Stimulated activated CD4-positive, alpha-beta T cell treated with anti-CD3 and anti-CD28 coated beads, TNF-alpha, amount 100 ng/mL, for 48 hours (primary cell): ENCODE results near the gene GRAMD1A.

Source experiments
- DNase-seq, 3 donors: peaks; one replicate each; pipeline ENCODE4 v3.0.0-alpha.2; 2020; ENCODE audit warnings: low read depth in 3 of 3

The GRAMD1A gene

DNA sequence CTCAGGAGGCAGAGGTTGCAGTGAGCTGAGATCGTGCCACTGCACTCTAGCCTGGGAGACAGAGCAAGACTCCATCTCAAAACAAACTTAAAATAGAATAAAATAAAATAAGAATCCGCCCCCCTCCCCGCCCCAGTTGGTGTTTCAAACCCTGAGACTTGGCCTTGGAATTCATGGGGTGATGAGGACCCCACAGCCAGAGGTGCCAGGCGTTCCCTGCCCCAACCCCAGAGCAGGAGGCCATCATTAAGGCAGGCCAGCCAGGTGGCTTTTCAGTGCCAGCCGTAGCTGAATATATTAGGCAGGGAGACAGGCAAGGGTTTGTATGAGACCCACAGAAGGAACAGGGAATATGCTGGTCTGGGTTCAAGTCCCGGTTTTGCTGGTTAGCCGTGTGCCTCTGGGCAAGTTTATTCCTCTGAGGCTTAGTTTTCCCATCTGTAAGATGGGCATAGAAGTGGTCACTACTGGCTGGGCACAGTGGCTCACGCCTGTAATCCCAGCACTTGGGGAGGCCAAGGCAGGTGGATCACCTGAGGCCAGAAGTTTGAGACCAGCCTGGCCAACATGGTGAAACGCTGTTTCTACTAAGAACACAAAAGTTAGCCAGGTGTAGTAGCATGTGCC is 53.7 kb downstream of the GRAMD1A start:
- DNase-seq = no peak

DNA sequence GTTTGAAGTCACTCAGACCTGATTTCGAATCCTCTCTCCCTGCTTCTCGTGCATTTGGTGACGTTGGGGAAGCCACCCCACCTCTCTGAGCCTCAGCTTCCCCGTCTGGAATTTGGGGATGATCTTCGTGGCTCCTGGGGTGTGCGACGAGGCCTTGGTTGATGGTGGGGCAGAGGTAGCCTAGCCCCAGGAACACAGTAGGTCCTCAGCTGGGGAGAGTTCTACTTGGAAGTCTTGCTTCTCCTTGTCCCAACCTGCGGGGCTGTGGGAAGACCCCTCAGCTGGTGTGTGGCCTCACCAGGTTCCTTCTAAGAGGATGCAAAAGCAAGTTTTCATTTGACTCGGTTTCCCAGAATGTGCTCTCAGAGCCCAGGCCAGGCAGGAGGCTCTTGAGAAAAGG is 54.5 kb downstream of the GRAMD1A start:
- no peak for DNase-seq

DNA sequence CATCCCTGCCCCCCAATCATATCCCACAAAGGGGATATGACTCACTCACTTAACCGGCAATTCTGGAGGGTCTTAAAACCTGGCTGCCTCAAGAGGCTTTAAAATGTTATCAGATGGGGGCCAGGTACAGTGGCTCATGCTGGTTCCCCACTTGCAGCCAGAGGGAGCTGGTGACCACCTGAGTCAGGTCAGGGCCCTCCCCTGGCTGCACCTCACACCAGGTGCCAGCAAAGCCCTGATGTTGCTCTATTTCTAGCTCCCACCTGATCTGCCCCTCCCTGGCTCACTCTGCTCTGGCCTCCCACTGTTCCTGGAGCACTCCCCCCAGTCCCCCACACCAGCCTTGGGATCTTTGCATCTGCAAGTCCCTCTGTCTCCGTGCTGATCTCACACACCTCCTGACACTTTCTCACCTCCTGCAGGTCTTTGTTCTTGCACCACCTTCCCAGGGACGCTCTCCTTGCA is 55.6 kb downstream of the GRAMD1A start:
- no peak for DNase-seq

DNA sequence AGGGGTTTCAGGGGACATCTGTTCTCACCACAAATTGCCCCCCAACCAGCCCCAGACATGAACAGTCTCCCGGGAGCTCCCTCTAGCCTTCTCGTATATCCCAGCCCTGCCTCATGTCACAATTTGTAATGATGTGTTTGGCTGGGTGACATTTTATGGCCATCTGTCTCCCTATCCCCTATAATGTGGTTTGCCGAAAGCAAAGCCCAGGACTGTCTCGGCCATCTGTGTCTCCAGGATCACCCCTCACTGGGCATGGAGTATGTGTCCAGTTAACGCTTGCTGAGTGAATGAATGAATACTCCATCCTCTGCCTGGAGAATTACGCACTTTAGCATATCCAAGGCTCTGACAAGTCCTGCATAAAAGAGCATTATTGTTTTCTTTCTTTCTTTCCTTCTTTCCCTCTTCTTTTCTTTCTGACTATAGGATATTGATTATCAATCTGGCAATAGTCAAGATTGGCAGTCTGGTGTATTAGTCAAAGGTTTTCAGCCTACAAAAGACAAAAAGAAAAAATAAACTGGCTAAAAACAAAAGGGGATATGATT is 56.5 kb downstream of the GRAMD1A start:
- no peak for DNase-seq

DNA sequence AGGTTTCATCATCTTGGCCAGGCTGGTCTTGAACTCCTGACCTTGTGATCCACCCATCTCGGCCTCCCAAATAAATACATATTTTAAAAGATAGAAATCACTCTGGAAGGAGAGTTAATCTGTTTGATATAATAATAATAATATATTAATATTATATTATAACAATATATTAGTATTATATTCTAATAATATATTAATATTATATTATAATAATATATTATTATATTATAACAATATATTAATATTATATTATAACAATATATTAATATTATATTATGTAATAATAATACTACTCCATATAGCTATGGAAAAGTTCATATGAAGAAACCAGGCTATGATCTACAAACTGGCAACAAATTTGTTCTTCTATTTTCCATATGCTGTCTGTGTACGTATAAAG is 58.2 kb downstream of the GRAMD1A start:
- no peak for DNase-seq

DNA sequence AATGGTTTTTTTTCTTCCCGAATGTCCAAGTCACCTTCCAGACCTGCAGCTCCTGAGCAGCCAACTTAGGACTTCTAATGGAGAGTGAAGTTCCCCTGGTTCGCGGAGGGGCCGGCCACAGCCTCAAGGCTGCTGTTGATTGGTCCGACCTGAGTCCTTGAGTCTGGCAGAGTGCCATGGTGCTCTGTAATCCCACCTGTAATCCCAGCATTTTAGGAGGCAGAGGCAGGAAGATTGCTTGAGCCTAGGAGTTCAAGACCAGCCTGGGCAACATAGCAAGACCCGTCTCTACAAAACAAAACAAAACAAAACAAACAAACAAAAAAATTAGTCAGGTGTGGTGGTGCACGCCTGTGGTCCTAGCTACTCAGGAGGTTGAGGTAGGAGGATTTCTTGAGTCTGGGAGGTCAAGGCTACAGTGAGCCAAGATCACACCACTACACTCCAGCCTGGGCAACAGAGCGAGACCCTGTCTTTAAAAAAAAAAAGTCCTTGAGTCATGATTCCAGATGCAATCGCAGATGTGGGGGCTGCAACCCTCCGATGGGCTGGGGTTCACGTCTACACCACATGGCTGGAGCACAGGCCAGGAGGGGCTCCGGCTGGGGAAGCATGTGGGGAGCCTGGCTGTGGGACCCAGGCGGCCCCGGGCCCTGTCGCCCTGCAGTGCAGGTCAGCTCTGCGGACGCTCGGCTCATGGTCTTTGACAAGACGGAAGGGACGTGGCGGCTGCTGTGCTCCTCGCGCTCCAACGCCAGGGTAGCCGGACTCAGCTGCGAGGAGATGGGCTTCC is 59.1 kb downstream of the GRAMD1A start:
- no peak for DNase-seq

DNA sequence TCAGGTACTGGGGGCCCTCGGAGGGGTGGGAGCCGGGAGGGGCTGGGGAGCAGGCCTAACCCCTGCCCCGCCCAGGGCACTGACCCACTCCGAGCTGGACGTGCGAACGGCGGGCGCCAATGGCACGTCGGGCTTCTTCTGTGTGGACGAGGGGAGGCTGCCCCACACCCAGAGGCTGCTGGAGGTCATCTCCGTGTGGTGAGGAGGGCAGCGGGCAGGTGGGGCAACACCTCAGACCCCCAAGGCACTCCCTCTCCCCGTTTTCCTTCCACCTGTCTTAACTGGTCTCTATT is 59.6 kb downstream of the GRAMD1A start:
- no peak for DNase-seq

DNA sequence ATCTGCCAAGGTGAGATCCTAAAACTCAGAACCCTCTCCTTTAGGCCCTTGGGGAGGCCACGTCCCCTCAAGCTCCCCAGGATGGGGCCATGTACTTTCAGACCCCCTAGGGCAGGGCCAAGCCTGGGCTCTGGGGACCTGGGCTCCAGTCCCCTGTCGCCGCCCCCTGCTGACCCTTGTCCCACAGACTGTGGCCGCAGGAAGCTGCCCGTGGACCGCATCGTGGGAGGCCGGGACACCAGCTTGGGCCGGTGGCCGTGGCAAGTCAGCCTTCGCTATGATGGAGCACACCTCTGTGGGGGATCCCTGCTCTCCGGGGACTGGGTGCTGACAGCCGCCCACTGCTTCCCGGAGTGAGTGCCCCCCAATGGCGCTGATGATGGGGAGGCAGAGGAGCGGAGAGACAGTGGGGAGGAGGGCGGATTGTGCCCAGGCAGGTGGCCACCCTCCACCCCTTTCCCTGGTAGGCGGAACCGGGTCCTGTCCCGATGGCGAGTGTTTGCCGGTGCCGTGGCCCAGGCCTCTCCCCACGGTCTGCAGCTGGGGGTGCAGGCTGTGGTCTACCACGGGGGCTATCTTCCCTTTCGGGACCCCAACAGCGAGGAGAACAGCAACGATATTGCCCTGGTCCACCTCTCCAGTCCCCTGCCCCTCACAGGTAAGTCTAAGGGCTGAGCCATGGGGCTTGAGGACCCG is 60.2 kb downstream of the GRAMD1A start:
- DNase-seq = no peak

DNA sequence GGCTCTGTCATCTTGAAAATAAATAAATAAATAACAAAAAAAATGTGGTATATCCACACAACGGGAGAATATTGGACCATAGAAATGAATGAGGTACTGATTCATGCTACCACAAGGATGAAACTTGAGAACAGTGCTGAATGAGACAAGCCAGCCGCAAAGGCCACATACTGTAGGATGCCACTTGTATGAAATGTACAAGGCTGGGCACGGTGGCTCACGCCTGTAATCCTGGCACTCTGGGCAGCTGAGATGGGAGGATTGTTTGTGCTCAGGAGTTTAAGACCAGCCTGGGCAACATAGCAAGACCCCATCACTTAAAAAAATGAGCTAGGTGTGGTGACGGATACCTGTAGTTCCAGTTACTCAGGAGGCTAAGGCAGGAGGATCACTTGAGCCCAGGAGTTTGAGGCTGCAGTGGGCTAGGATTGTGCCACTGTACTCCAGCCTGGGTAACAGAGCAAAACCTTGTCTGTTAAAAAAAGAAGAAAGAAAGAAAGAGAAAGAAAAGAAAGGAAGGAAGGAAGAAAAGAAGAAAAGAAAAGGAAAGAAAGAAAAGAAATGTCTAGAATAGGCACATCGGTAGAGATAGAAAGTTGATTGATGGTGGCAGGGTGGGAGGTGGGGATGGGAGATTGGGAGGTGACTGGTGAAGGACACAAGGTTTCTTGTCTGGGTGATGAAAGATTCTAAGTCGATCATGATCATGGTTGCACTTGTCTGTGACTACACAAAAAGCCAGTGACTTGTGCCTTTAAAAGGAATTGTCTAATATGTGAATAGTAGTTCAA is 61.7 kb downstream of the GRAMD1A start:
- DNase-seq = no peak

DNA sequence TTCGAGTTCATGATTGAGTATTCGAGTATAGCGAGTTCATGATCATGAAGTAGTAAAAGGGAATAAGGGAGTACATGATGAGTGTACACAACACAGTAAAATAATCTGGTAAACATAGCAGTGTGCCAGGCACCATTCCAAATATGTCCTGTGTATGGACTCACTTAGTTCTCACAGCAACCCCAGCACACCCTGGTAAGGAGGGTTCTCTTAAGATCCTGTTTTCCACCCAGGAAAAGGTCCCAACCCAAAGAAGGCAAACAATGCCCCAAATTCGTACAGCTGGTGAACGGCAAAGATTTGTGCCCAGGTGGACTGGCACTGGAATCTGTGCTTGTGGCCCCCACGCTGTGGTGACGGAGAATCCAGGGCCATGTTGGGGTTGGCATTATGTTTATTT is 62.8 kb downstream of the GRAMD1A start:
- DNase-seq = no peak

DNA sequence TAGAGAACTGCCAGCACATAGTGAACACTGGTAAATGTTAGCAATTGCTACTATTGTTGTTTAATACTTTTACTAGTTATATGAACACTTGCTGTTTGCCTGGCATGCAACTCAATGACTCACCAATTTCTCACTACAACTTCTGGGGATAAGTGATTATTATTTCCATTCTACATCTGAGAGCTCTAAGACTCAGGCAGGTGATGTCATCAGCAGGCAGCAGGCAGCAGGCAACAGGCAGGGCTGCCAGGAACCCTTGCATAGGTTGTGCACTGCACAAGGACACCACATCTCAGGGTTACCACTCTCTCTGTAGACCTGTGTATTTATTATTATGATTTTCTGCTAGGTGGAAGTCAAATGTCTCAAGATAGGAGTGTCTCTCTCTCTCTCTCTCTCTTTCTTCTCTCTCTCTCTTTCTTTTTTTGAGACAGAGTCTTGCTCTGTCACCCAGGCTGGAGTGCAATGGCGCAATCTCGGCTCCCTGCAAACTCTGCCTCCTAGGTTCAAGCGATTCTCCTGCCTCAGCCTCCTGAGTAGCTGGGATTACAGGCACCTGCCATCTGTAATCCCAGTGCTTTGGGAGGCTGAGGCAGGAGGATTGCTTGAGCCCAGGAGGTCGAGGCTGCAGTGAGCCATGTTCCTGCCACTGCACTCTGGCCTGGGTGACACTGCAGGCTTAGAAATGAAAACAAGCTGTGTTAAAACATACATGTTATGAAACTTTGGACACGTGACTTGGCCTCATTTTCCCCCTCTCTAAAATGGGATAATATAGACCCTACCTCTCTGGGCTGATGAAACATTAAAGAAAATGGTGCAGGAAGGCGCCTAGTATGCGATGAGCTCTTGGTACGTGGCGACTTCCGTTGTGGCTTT is 64.1 kb downstream of the GRAMD1A start:
- no peak for DNase-seq

DNA sequence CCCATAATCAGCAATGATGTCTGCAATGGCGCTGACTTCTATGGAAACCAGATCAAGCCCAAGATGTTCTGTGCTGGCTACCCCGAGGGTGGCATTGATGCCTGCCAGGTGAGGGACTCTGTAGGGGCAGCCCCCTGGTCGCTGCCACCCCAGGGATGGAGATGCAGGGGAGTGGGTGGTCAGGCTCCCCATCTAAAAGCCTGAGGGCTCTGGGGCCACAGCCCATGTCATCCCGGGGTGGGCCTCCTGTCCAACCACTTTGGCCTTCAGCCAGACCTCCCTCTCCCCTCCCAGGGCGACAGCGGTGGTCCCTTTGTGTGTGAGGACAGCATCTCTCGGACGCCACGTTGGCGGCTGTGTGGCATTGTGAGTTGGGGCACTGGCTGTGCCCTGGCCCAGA is 65.5 kb downstream of the GRAMD1A start:
- no peak for DNase-seq

DNA sequence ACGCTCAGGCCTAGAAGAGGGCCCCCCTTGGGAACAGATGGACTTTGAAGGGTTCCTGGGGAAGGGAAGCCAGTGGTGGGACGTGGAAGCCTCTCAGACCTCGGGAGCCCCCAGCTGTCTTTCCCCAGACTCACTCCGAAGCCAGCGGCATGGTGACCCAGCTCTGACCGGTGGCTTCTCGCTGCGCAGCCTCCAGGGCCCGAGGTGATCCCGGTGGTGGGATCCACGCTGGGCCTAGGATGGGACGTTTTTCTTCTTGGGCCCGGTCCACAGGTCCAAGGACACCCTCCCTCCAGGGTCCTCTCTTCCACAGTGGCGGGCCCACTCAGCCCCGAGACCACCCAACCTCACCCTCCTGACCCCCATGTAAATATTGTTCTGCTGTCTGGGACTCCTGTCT is 66.0 kb downstream of the GRAMD1A start:
- no peak for DNase-seq

DNA sequence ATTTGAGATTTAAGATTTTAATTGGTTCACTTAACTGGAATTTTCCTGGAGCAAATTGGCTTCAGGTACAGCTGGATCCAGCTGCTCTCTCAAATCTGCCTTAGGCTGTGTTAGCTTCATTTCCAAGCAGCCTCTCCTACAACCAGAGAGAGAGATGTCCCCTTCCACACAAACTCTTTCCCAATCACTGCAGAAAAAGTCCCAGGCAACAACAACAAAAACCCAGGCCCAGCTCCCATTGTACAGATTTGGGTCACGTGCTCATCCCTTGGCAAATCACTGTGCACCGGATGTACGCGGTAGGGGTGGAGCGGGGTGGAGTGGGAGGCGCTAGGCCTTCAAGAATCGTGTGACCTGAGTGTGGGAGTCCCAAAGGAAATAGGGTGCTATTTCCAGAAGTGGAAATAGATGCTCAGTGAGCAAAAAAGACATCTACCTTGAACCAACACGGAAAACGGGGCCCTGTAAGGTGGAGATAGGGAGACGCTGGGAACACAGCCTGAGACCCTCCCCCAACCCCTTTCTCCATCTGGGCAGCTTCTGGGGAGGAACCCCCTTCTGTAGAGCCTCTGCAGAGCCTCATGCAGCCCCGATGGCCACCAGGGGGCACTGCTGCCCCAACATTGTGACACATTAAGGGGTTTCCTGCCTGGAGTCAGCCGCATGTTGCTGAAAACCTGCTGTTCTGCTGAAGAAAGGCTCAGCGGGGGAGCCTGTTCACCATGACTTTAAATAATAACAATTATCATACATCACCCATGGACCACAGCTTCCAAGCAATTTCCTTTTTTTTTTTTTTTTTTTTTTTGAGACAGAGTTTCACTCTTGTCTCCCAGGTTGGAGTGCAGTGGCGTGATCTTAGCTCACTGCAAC is 66.8 kb downstream of the GRAMD1A start:
- peak; percentile 84 to 93 (median 90) for DNase-seq

DNA sequence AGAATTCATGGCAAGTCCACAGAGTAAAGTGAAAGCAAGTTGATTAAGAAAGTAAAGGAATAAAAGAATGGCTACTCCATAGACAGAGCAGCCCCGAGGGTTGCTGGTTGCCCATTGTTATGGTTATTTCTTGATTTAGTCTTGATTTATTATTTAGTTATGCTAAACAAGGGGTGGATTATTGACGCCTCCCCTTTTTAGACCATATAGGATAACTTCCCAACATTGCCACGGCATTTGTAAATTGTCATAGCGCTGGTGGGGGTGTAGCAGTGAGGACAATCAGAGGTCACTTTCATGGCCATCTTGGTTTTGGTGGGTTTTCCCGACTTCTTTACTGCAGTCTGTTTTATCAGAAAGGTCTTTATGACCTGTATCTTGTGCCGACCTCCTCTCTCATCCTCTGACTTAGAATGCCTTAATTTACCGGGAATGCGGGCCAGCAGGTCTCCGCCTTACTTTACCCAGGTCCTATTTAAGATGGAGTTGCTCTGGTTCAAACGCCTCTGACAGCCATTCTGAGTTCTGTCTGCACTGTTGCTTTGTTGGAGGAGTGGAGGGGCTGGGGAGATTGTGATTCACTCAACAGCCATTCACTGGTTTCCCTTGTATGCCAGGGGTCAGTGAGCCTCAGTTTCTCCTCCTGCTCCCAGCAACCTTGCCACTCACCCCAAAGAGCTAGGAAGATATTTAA is 69.0 kb downstream of the GRAMD1A start:
- DNase-seq = no peak

DNA sequence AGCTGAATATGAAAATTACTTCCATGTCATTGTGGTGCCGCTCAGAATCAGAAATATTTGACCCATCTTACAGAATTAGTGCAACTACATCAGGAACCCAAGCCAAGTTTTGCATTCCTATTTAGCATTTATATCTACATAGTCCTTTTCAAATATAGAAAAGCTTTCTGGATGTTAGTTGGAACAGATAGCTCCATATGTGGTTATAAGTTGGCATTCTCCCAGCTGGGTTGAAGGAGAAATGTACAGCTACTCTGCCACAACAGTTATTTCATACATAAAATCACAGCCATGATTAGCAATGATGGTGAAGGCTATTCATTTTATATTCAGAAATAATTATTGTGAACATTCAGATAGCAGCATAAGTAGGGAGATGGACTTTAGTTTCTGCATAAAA is 69.6 kb downstream of the GRAMD1A start:
- DNase-seq = no peak

DNA sequence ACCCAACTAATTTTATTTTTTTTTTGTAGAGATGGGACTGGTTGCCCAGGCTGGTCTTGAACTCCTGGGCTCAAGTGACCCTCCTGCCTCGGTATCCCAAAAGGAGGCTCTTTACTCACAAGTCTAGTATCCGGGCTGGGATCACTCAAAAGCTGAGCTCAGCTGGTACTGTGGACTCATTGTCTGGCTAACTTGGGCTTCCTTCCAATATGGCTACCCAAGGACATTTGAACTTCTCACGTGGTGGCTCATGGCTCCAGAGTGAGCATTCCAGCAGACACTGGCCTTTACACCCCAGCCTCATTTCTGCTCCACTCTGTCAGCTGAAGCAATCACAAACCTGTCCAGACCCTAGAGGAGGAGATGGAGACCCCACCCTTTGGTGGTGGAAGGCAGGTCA is 70.3 kb downstream of the GRAMD1A start:
- DNase-seq = no peak

DNA sequence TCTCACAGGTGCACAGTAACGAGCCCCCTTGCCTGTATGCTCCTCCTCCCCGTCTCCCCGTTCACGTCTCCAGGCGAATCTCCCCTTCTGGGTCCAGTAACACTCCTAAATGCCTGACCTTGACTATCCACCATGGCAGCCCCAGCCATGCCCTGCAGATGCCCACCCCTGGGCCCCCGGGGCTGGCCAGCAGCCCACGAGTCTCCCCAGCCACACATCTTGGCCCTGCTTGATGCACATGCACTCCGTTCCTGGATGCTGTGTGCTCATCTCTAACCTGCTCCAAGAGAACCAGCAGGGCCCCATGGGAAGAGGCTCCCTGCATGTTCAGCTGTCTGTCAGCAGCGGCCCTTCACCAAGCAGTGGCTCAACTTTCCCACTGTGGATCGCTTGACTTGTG is 73.4 kb downstream of the GRAMD1A start:
- no peak for DNase-seq

DNA sequence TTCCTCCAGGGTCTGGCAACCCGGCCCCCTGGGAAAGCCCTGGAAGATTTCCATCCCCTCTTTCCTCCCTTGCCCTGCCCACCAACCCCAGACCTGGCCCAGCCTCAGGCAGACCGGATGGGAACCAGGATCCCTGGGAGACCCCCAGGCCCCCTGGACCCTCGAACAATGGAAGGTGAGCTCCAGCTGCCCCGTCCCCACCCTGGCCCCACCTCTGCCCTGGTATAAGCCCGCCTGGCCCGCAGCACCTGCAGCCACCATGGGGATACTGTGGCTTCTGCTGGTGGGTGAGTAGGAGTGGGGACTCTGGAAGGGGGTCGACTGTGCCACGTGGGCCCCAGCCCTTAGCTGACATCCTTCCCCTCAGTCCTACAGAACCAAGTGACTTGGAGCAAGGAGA is 73.8 kb downstream of the GRAMD1A start:
- DNase-seq = no peak
